HG02642 (cell line): ENCODE measurements around the gene LNP1.
A peak's percentile ranks its signal among the peaks of the same experiment; 100 is the strongest.
"Not testable (repeated sequence)": the region's sequence is repeated elsewhere in the genome, so short reads cannot be mapped to it uniquely, and the experiment has no call there.

Experiments
- ATAC-seq: cut with Tn5 transposase; IDR thresholded peaks from one replicate; pipeline ENCODE4 v1.9.1; 2021; ENCODE audit warnings: mild to moderate bottlenecking; ENCODE audit not compliant: unreplicated experiment, poor library complexity

Gene LNP1

GRCh38 chr3:100426067-100426682, 24.8 kb downstream of the LNP1 start:
- no peak for ATAC-seq

GRCh38 chr3:100427699-100428098, 26.4 kb downstream of the LNP1 start:
- no peak for ATAC-seq

GRCh38 chr3:100429187-100429716, 27.9 kb downstream of the LNP1 start:
- ATAC-seq: no peak

- ATAC-seq: no peak
These were observed 35.6 kb downstream of the LNP1 start for GRCh38 chr3:100436951-100437350.

- ATAC-seq: no peak
These were observed 36.6 kb downstream of the LNP1 start for GRCh38 chr3:100437721-100438622.

- no peak for ATAC-seq
These were observed 37.3 kb downstream of the LNP1 start for GRCh38 chr3:100438623-100438974.

GRCh38 chr3:100440895-100441294, 39.6 kb downstream of the LNP1 start:
- ATAC-seq: no peak

- ATAC-seq: no peak
These were observed 42.4 kb downstream of the LNP1 start for GRCh38 chr3:100443690-100444089.

- ATAC-seq: not testable (repeated sequence)
These were observed 45.7 kb downstream of the LNP1 start for GRCh38 chr3:100447067-100447466.

GRCh38 chr3:100448079-100448478, 46.7 kb downstream of the LNP1 start:
- no peak for ATAC-seq

GRCh38 chr3:100449214-100449613, 47.9 kb downstream of the LNP1 start:
- ATAC-seq: no peak

- ATAC-seq: no peak
These were observed 53.3 kb downstream of the LNP1 start for GRCh38 chr3:100454677-100455076.

- ATAC-seq: no peak
These were observed 54.7 kb downstream of the LNP1 start for GRCh38 chr3:100455841-100456550.

GRCh38 chr3:100456745-100457144, 55.4 kb downstream of the LNP1 start:
- no peak for ATAC-seq

- ATAC-seq: no peak
These were observed 56.5 kb downstream of the LNP1 start for GRCh38 chr3:100457811-100458210.

GRCh38 chr3:100458814-100459213, 57.5 kb downstream of the LNP1 start:
- no peak for ATAC-seq

- peak; percentile 86 for ATAC-seq
These were observed 61.7 kb downstream of the LNP1 start for GRCh38 chr3:100463002-100463401.

- no peak for ATAC-seq
These were observed 62.4 kb downstream of the LNP1 start for GRCh38 chr3:100463646-100464155.

- peak; percentile 61 for ATAC-seq
These were observed 64.8 kb downstream of the LNP1 start for GRCh38 chr3:100465892-100466777.

GRCh38 chr3:100467133-100467532, 65.8 kb downstream of the LNP1 start:
- no peak for ATAC-seq
